Measurements from ENCODE around the gene DTX1.
A peak's percentile ranks its signal among the peaks of the same experiment; 100 is the strongest.

Gene DTX1

GRCh38 chr12:113055594-113056380 lies 743 bp upstream of the DTX1 start:
- no peak for DNase-seq (ENCODE audit: low read depth in 3 of 3)

- DNase-seq (ENCODE audit: low read depth in 3 of 3), result no peak
Measured at GRCh38 chr12:113056381-113056630, 224 bp upstream of the DTX1 start.

GRCh38 chr12:113057565-113058485 lies 1.3 kb downstream of the DTX1 start:
- DNase-seq (ENCODE audit: low read depth in 3 of 3), result no peak

GRCh38 chr12:113058553-113058952 lies 2.0 kb downstream of the DTX1 start:
- DNase-seq (ENCODE audit: low read depth in 3 of 3), result no peak

- DNase-seq (ENCODE audit: low read depth in 3 of 3), result no peak
Measured at GRCh38 chr12:113059071-113059595, 2.6 kb downstream of the DTX1 start.

GRCh38 chr12:113060336-113060960 lies 3.9 kb downstream of the DTX1 start:
- no peak for DNase-seq (ENCODE audit: low read depth in 3 of 3)

GRCh38 chr12:113061061-113061694 lies 4.6 kb downstream of the DTX1 start:
- no peak for DNase-seq (ENCODE audit: low read depth in 3 of 3)

- DNase-seq (ENCODE audit: low read depth in 3 of 3), result no peak
Measured at GRCh38 chr12:113062502-113063395, 6.2 kb downstream of the DTX1 start.

- no peak for DNase-seq (ENCODE audit: low read depth in 3 of 3)
Measured at GRCh38 chr12:113063396-113064350, 7.1 kb downstream of the DTX1 start.

- no peak for DNase-seq (ENCODE audit: low read depth in 3 of 3)
Measured at GRCh38 chr12:113064395-113065125, 8.0 kb downstream of the DTX1 start.

- DNase-seq (ENCODE audit: low read depth in 3 of 3), result no peak
Measured at GRCh38 chr12:113065126-113066007, 8.8 kb downstream of the DTX1 start.

GRCh38 chr12:113066813-113067400 lies 10.4 kb downstream of the DTX1 start:
- DNase-seq (ENCODE audit: low read depth in 3 of 3), result no peak

GRCh38 chr12:113067987-113068935 lies 11.7 kb downstream of the DTX1 start:
- DNase-seq (ENCODE audit: low read depth in 3 of 3), result no peak

GRCh38 chr12:113069149-113069548 lies 12.6 kb downstream of the DTX1 start:
- DNase-seq (ENCODE audit: low read depth in 3 of 3), result no peak

GRCh38 chr12:113069751-113070116 lies 13.2 kb downstream of the DTX1 start:
- no peak for DNase-seq (ENCODE audit: low read depth in 3 of 3)

- DNase-seq (ENCODE audit: low read depth in 3 of 3), result peak in 1 of 3 experiments; percentile 59
Measured at GRCh38 chr12:113070117-113070906, 13.8 kb downstream of the DTX1 start.
